K562 (cell line): ENCODE measurements around the gene DMWD. TPM values are rescaled to one million over a fixed set of nuclear protein-coding genes. Genes with fewer than 3 reads are reported as not detected.

Source experiments
- E2F4 ChIP-seq: sonication (generic); formaldehyde crosslinking; IDR thresholded peaks from 2 replicates; pipeline ENCODE4 v1.8.0; 2022; ENCODE audit warnings: mild to moderate bottlenecking, low read depth, missing genetic modification reagents
- FOXJ2 ChIP-seq: fragments of 200-800 bp; sonication (Bioruptor generic); IDR thresholded peaks from 2 replicates; pipeline ENCODE4 v1.6.1; 2016; ENCODE audit warnings: missing genetic modification characterization, missing compliant biosample characterization
- KAT2B ChIP-seq: IDR thresholded peaks from one replicate; pipeline ENCODE4 v1.6.1; 2012; ENCODE audit warnings: low read depth, mild to moderate bottlenecking, control low read depth, inconsistent platforms, low read length, moderate library complexity
- SRSF1 ChIP-seq: fragments of 200-400 bp; formaldehyde crosslinking; IDR thresholded peaks from 2 replicates; pipeline ENCODE4 v1.6.1; 2017; ENCODE audit warnings: mild to moderate bottlenecking, low read depth, low read length, moderate library complexity
- THAP7 ChIP-seq: fragments of 250-450 bp; sonication (Bioruptor Pico); IDR thresholded peaks from 2 replicates; pipeline ENCODE4 v1.5.0; 2021
- ZNF184 ChIP-seq: sonication (generic); formaldehyde crosslinking; IDR thresholded peaks from 2 replicates; pipeline ENCODE4 v1.5.0; 2020; ENCODE audit warnings: missing genetic modification reagents
- ZNF318 ChIP-seq, 2 experiments: fragments of 450-650 bp; IDR thresholded peaks; 2 replicates each; pipeline ENCODE4 v1.6.1; 2016; ENCODE audit warnings: mild to moderate bottlenecking in 2 of 2, borderline replicate concordance in 1 of 2, low read depth in 1 of 2, moderate library complexity in 1 of 2
- ZNF57 ChIP-seq: fragments of 450-650 bp; formaldehyde crosslinking; IDR thresholded peaks from 2 replicates; pipeline ENCODE4 v1.4.0; 2020; ENCODE audit warnings: mild to moderate bottlenecking, moderate library complexity
- polyA plus RNA-seq, 8 experiments: library from polyadenylated mRNA; depleted of rRNA in 4 of 8; stranded (reverse) in 5 of 8; unstranded in 3 of 8; fragments of >200 nt; fragmentation: Nextera tagmentation in 2 of 8; fragmentation: Illumina TruSeq in 1 of 8; extraction: Ambion mirVana in 2 of 8; extraction: Trizol in 1 of 8; gene quantifications; 2 replicates each; pipeline versions ENCODE4 v1.2.1 to v1.2.3, GENCODE V29; 2011 to 2014; ENCODE audit warnings: inconsistent platforms in 1 of 8, missing spikeins in 1 of 8
- total RNA-seq, 7 experiments: library from RNA; depleted of rRNA in 6 of 7; stranded (reverse); fragments of >200 nt in 6 of 7; fragmentation: Illumina TruSeq in 2 of 7; extraction: Trizol in 2 of 7; gene quantifications; 2 replicates each; pipeline versions ENCODE4 v1.2.1 to v1.2.3, GENCODE V29; 2011 to 2021; ENCODE audit warnings: low replicate concordance in 1 of 7

DMWD gene
- total and polyA plus RNA-seq, 9 of the 15 experiments (the other 6 are each of a cell fraction or from before 2014, with no cell fraction given) = 4.7 to 54.6 (median 19.0) TPM

GRCh38 chr19:45768984-45769782 lies 23.5 kb downstream of the DMWD start, which contains the start of gene SIX5 (continued):
- TF ChIP-seq ZNF318 (IDR thresholded peaks at IDR 0.05; ENCODE audit: borderline replicate concordance in 1 of 2, low read depth in 1 of 2) = peak in 1 of 2 experiments; percentile 82; a peak in 2 of 4 replicates
- TF ChIP-seq E2F4 (CRISPR knock-in tag) = 0 out of 2 replicates have a peak, but pooled peaks have one; percentile 18
- TF ChIP-seq ZNF57 (CRISPR knock-in tag) = no peak
- 0 out of 2 replicates have a peak, but pooled peaks have one; percentile 85 for TF ChIP-seq SRSF1
- TF ChIP-seq THAP7 = no peak
- peak; percentile 55; the same call in 1 of the 2 replicates for TF ChIP-seq FOXJ2 (tag)
- no peak for TF ChIP-seq ZNF184 (CRISPR knock-in tag)
- TF ChIP-seq KAT2B = no peak
